Endothelial cell of umbilical vein (primary cell): ENCODE results near the gene GUCD1. TPM values are rescaled to one million over a fixed set of nuclear protein-coding genes. Genes with fewer than 3 reads are reported as not detected.
"Not testable (repeated sequence)": the region's sequence is repeated elsewhere in the genome, so short reads cannot be mapped to it uniquely, and the experiment has no call there.

Experiments used
- BruUV-seq: library from RNA; stranded (reverse); fragments of 400-500 nt; replicated peaks from 2 replicates; lab custom pipeline; 2021; lab: Mats Ljungman, UMichigan
- CTCF ChIA-PET: fragments of 300-600, 350-600 bp; sonication (Branson Sonifier 250); formaldehyde crosslinking; loops from one replicate; lab custom pipeline; 2021; ENCODE audit warnings: antibody characterized with exemption, inconsistent platforms; lab: Charles Lee
- POLR2A ChIA-PET: fragments of 300-600, 350-600 bp; sonication (Branson Sonifier 250); formaldehyde crosslinking; loops from one replicate; lab custom pipeline; 2021; ENCODE audit warnings: antibody characterized with exemption, inconsistent platforms; lab: Charles Lee
- DNase-seq: peaks from one replicate; pipeline ENCODE4 v3.0.0-alpha.2; 2011; ENCODE audit warnings: low read depth, low spot score
- FAIRE-seq: peaks from 2 replicates; lab custom pipeline; 2011; peaks lifted over from hg19 to GRCh38; lab: Jason Lieb, UNC
- H2AFZ ChIP-seq: 2 replicates; pipeline ENCODE4 v1.6.0; 2012; ENCODE audit warnings: low read depth, low read length, control low read depth, inconsistent platforms
- H3K27ac ChIP-seq: 2 replicates; pipeline ENCODE4 v1.5.1; 2011; ENCODE audit warnings: low read depth, mild to moderate bottlenecking, control low read depth, low read length, moderate library complexity; ENCODE audit not compliant: insufficient read depth
- H3K27me3 ChIP-seq, 2 experiments: 2 replicates each; pipeline versions ENCODE4 v1.6.0 to v1.6.1; 2011; ENCODE audit warnings: low read length in 2 of 2, mixed read lengths in 1 of 2; ENCODE audit not compliant: control insufficient read depth in 2 of 2, insufficient read depth in 2 of 2
- H3K36me3 ChIP-seq, 2 experiments: 2 replicates in 1 of 2; 3 replicates in 1 of 2; pipeline ENCODE4 v1.5.1; 2011; ENCODE audit warnings: low read length in 2 of 2, mild to moderate bottlenecking in 1 of 2, moderate library complexity in 1 of 2; ENCODE audit not compliant: control insufficient read depth in 2 of 2, insufficient read depth in 2 of 2; ENCODE audit errors: extremely low read depth in 1 of 2
- H3K4me1 ChIP-seq: 3 replicates; pipeline ENCODE4 v1.5.1; 2011; ENCODE audit warnings: mild to moderate bottlenecking, low read length; ENCODE audit not compliant: control insufficient read depth, insufficient read depth; ENCODE audit errors: extremely low read depth
- H3K4me2 ChIP-seq: 2 replicates; pipeline ENCODE4 v1.6.1; 2011; ENCODE audit warnings: low read length, control low read depth, mixed read lengths; ENCODE audit not compliant: insufficient read depth
- H3K4me3 ChIP-seq, 3 experiments: fragments of 200-600 bp in 1 of 3; sonication (generic), shearing (Covaris generic) in 1 of 3; replicated peaks in 1 of 3; 2 replicates each; pipeline ENCODE4 v1.5.1; 2011 to 2016; ENCODE audit warnings: control low read depth in 3 of 3, low read length in 3 of 3, mild to moderate bottlenecking in 2 of 3, inconsistent platforms in 1 of 3, low read depth in 1 of 3, moderate library complexity in 1 of 3; ENCODE audit not compliant: insufficient read depth in 1 of 3
- H3K79me2 ChIP-seq: 2 replicates; pipeline ENCODE4 v1.6.0; 2012; ENCODE audit warnings: low read length, inconsistent platforms; ENCODE audit not compliant: control insufficient read depth, insufficient read depth
- H3K9ac ChIP-seq: replicated peaks from 2 replicates; pipeline ENCODE3; 2011; ENCODE audit warnings: low read length, control low read depth; ENCODE audit not compliant: insufficient read depth; ENCODE audit errors: extremely low read depth
- H3K9me1 ChIP-seq: replicated peaks from 3 replicates; pipeline ENCODE4 v1.6.0; 2011; ENCODE audit warnings: mild to moderate bottlenecking, low read length; ENCODE audit not compliant: control insufficient read depth, insufficient read depth; ENCODE audit errors: extremely low read depth
- H3K9me3 ChIP-seq: replicated peaks from 2 replicates; pipeline ENCODE4 v1.5.1; 2012; ENCODE audit warnings: low read length, inconsistent platforms; ENCODE audit not compliant: control insufficient read depth, insufficient read depth
- H4K20me1 ChIP-seq: replicated peaks from 2 replicates; pipeline ENCODE3; 2011; ENCODE audit warnings: mild to moderate bottlenecking, low read length; ENCODE audit not compliant: control insufficient read depth, insufficient read depth; ENCODE audit errors: extremely low read depth
- EZH2 ChIP-seq: IDR thresholded peaks from 2 replicates; pipeline ENCODE4 v1.6.1; 2012; ENCODE audit warnings: borderline replicate concordance, low read depth, mild to moderate bottlenecking, moderate library complexity, low read length, inconsistent platforms; ENCODE audit not compliant: severe bottlenecking
- FOS ChIP-seq: IDR thresholded peaks from 2 replicates; pipeline ENCODE4 v1.6.1; 2011; ENCODE audit warnings: mild to moderate bottlenecking, low read length, moderate library complexity, borderline replicate concordance; ENCODE audit not compliant: insufficient read depth
- GATA2 ChIP-seq: IDR thresholded peaks from 2 replicates; pipeline ENCODE4 v1.7.0; 2011; ENCODE audit warnings: low read depth, mild to moderate bottlenecking, moderate library complexity, mixed read lengths, low read length; ENCODE audit not compliant: insufficient read length, insufficient read depth
- JUN ChIP-seq: IDR thresholded peaks from 2 replicates; pipeline ENCODE4 v1.6.1; 2011; ENCODE audit warnings: borderline replicate concordance, low read depth; ENCODE audit not compliant: insufficient read length, insufficient read depth
- MAX ChIP-seq: IDR thresholded peaks from 2 replicates; pipeline ENCODE4 v1.6.1; 2011; ENCODE audit not compliant: insufficient read depth, insufficient read length
- POLR2A ChIP-seq: IDR thresholded peaks from 2 replicates; pipeline ENCODE4 v1.6.1; 2012; ENCODE audit warnings: low read depth, mild to moderate bottlenecking, control low read depth, low read length
- POLR2AphosphoS5 ChIP-seq: IDR thresholded peaks from 2 replicates; pipeline ENCODE4 v1.6.1; 2012; ENCODE audit warnings: low read depth, mild to moderate bottlenecking, control low read depth, low read length, moderate library complexity; ENCODE audit not compliant: insufficient read depth
- dilution Hi-C: fragments of 300-500 bp; cut with MboI; formaldehyde crosslinking; loops from one replicate; pipeline ENCODE4 v1.15.0; 2019; ENCODE audit warnings: low sequenced_read_pairs; ENCODE audit not compliant: extremely low pct_ligation_motif_present
- intact Hi-C: fragments of 100-400 bp; cut with micrococcal nuclease; formaldehyde crosslinking; loops from one replicate; pipeline ENCODE4 v1.10.0; 2022
- polyA plus RNA-seq, 4 experiments: library from polyadenylated mRNA; depleted of rRNA in 3 of 4; stranded (reverse) in 3 of 4; unstranded in 1 of 4; fragments of >200 nt; gene quantifications; 2 replicates each; pipeline versions ENCODE4 v1.2.1 to v1.2.3, GENCODE V29; 2011 to 2012; ENCODE audit warnings: missing spikeins in 1 of 4
- total RNA-seq: library from RNA; stranded (reverse); gene quantifications from 2 replicates; pipeline ENCODE4 v1.2.3, GENCODE V29; 2021

The GUCD1 gene
- total and polyA plus RNA-seq, 2 donors (not counting 3 experiments of a cell fraction or from before 2014, with no cell fraction given), result 116 to 138 TPM

DNA sequence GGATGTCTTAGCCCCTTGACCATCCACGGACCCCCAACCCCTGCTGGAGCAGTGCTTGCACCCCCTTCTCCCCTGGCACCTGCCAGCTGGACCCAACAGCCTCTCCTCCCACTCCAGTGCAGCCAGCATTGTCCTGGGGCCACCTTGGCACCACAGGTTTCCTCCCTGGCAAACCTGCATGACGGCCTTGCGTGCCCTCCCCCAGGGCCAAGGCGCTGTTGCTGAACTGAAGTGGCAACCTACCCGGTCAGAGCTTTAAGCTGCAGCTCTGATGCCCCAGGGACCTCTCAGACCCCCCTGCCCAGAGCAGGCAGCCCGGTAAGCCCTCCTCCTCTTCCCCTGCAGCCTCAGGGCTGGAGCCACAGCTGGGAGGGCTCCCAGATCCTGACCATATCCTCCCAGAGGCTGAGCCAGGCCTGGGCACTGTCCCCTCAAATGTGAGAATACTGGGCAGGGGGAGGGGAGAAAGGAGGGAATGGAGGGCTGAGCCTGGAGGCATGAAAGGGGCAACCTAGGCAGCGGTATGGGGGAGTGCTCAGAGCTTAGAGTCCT is 39.7 kb upstream of the GUCD1 start:
- Histone ChIP-seq H3K9ac (no peak overlapping the region), H3K27ac (no peak overlapping the region), H2AFZ (no peak overlapping the region), H4K20me1 (no peaks in the 10 kb centered on the region), H3K4me1 (peaks cover 7% of the 10 kb centered on the region), H3K4me3 (no peak overlapping the region), H3K79me2 (no peaks in the 10 kb centered on the region), H3K4me2 (no peak overlapping the region), H3K9me1 (no peaks in the 10 kb centered on the region), H3K9me3 (no peaks in the 10 kb centered on the region), H3K36me3 (no peaks in the 10 kb centered on the region), H3K27me3 (no peaks in the 10 kb centered on the region)
- dilution Hi-C loops, result no loop called here
- ChIA-PET CTCF (no interaction called here), POLR2A (no interaction called here)
- DNase-seq (no peak), FAIRE-seq (no peak)
- intact Hi-C loops, result no loop called here
- TF ChIP-seq EZH2 (no peak), POLR2A (no peak), POLR2AphosphoS5 (no peak)
- BruUV-seq, result no TSS peak

GRCh38 chr22:24593836-24594568 is 39.1 kb upstream of the GUCD1 start:
- Histone ChIP-seq H3K27ac (no peak overlapping the region), H3K4me2 (no peak overlapping the region), H4K20me1 (no peaks in the 10 kb centered on the region), H2AFZ (no peak overlapping the region), H3K79me2 (no peaks in the 10 kb centered on the region), H3K36me3 (no peaks in the 10 kb centered on the region), H3K9ac (no peak overlapping the region), H3K9me1 (no peaks in the 10 kb centered on the region), H3K27me3 (no peaks in the 10 kb centered on the region), H3K9me3 (no peaks in the 10 kb centered on the region), H3K4me3 (no peak overlapping the region), H3K4me1 (peaks cover 7% of the 10 kb centered on the region)
- ChIA-PET POLR2A (no interaction called here), CTCF (no interaction called here)
- FAIRE-seq (no peak), DNase-seq (no peak)
- TF ChIP-seq GATA2 (no peak), FOS (no peak), POLR2AphosphoS5 (no peak), MAX (no peak), POLR2A (no peak), JUN (no peak)
- dilution Hi-C loops, result no loop called here
- BruUV-seq, result no TSS peak
- intact Hi-C loops, result no loop called here

- POLR2A ChIA-PET, H3K4me1 ChIP-seq, H4K20me1 ChIP-seq, BruUV-seq, intact Hi-C loops, DNase-seq, H3K9me1 ChIP-seq, FAIRE-seq, H3K36me3 ChIP-seq, dilution Hi-C loops, H3K79me2 ChIP-seq, H3K27ac ChIP-seq, H3K9me3 ChIP-seq, H3K4me3 ChIP-seq, H3K27me3 ChIP-seq: not testable (repeated sequence)
- Histone ChIP-seq H3K4me2 (peak overlapping the region; percentile 40), H3K9ac (peak overlapping the region; percentile 79), H2AFZ (peak overlapping the region; percentile 95)
- CTCF ChIA-PET, result interaction anchor here (0.8 to 1.6 kb wide), 2 partner anchors 10 to 179 kb away, joined by 3 to 4 read pairs; no protein-coding TSS in a partner anchor
These were observed 38.6 kb upstream of the GUCD1 start for GRCh38 chr22:24593559-24593835.
